GM23338 (cell line): ENCODE data around the gene KLHL22. TPM values are rescaled to one million over a fixed set of nuclear protein-coding genes. Genes with fewer than 3 reads are reported as not detected.

Experiments
- ATAC-seq: fragments of 200-7000 bp; cut with Tn5 transposase; 3 replicates; pipeline ENCODE4 v1.9.1; 2020
- DNase-seq: peaks from one replicate; pipeline ENCODE4 v3.0.0-alpha.2; 2015; ENCODE audit warnings: low spot score
- H2AFZ ChIP-seq: fragments of 200-600 bp; sonication (generic); 2 replicates; pipeline ENCODE4 v1.8.0; 2016; ENCODE audit warnings: antibody characterized with exemption, mild to moderate bottlenecking, moderate library complexity
- H3F3A ChIP-seq: fragments of 200-600 bp; sonication (generic); replicated peaks from 2 replicates; pipeline ENCODE4 v1.8.0; 2017; ENCODE audit warnings: antibody characterized with exemption, mixed run types, low read depth
- H3K27ac ChIP-seq: fragments of 200-600 bp; sonication (generic); 2 replicates; pipeline ENCODE4 v1.6.1; 2016; ENCODE audit warnings: low read depth
- H3K27me3 ChIP-seq: fragments of 200-600 bp; sonication (generic); 2 replicates; pipeline ENCODE4 v1.8.0; 2016; ENCODE audit warnings: mild to moderate bottlenecking, mixed run types, moderate library complexity; ENCODE audit not compliant: insufficient read depth
- H3K36me3 ChIP-seq: fragments of 200-600 bp; sonication (generic); 2 replicates; pipeline ENCODE4 v1.8.0; 2016; ENCODE audit warnings: mild to moderate bottlenecking; ENCODE audit not compliant: insufficient read depth
- H3K4me1 ChIP-seq: fragments of 200-600 bp; sonication (generic); 2 replicates; pipeline ENCODE4 v1.8.0; 2016; ENCODE audit warnings: mild to moderate bottlenecking, moderate library complexity; ENCODE audit not compliant: insufficient read depth
- H3K4me2 ChIP-seq: fragments of 200-600 bp; sonication (generic); 2 replicates; pipeline ENCODE4 v1.7.1; 2017; ENCODE audit warnings: mixed run types
- H3K4me3 ChIP-seq: fragments of 200-600 bp; sonication (generic); 2 replicates; pipeline ENCODE4 v1.6.1; 2016; ENCODE audit warnings: mixed run types
- H3K79me2 ChIP-seq: fragments of 200-600 bp; sonication (generic); replicated peaks from 2 replicates; pipeline ENCODE4 v1.8.0; 2017; ENCODE audit warnings: mild to moderate bottlenecking; ENCODE audit not compliant: insufficient read depth
- H3K9me2 ChIP-seq: fragments of 200-600 bp; sonication (generic); 2 replicates; pipeline ENCODE4 v1.8.0; 2017; ENCODE audit not compliant: insufficient read depth
- H4K20me1 ChIP-seq: fragments of 200-600 bp; sonication (generic); replicated peaks from 2 replicates; pipeline ENCODE4 v1.8.0; 2017; ENCODE audit warnings: mild to moderate bottlenecking; ENCODE audit not compliant: insufficient read depth
- H3K27ac Mint-ChIP-seq: 2 replicates; pipeline ENCODE4 v1.8.0; 2020; ENCODE audit warnings: inconsistent platforms, mild to moderate bottlenecking, moderate library complexity, mixed read lengths
- H3K27me3 Mint-ChIP-seq: 3 replicates; pipeline ENCODE4 v1.8.0; 2022; ENCODE audit warnings: low read depth, mild to moderate bottlenecking, moderate library complexity, mixed read lengths, inconsistent platforms; ENCODE audit not compliant: insufficient read depth, poor library complexity
- H3K36me3 Mint-ChIP-seq: 3 replicates; pipeline ENCODE4 v1.8.0; 2021; ENCODE audit warnings: low read depth, mild to moderate bottlenecking, inconsistent platforms, moderate library complexity, mixed read lengths
- H3K4me1 Mint-ChIP-seq: 3 replicates; pipeline ENCODE4 v1.8.0; 2020; ENCODE audit warnings: mild to moderate bottlenecking, inconsistent platforms, mixed read lengths
- H3K4me3 Mint-ChIP-seq: 3 replicates; pipeline ENCODE4 v1.8.0; 2021; ENCODE audit warnings: moderate library complexity, mild to moderate bottlenecking, inconsistent platforms, mixed read lengths
- H3K9me3 Mint-ChIP-seq: 3 replicates; pipeline ENCODE4 v1.8.0; 2020; ENCODE audit warnings: moderate library complexity, mild to moderate bottlenecking, inconsistent platforms, mixed read lengths
- CTCF ChIP-seq, 2 experiments: fragments of 200-600 bp in 1 of 2; sonication (generic) in 1 of 2; conservative IDR thresholded peaks; 2 replicates each; pipeline versions ENCODE4 v1.5.1 to v1.6.1; 2016 to 2017; ENCODE audit warnings: antibody characterized with exemption in 2 of 2, low read depth in 2 of 2, mild to moderate bottlenecking in 2 of 2, moderate library complexity in 1 of 2
- EZH2 ChIP-seq: fragments of 200-600 bp; sonication (generic); IDR thresholded peaks from one replicate; pipeline ENCODE4 v1.8.0; 2017; ENCODE audit warnings: antibody characterized with exemption, mild to moderate bottlenecking, low read depth; ENCODE audit not compliant: unreplicated experiment
- ZNF114 ChIP-seq: fragments of 250-450 bp; sonication (Bioruptor Pico); IDR thresholded peaks from 2 replicates; pipeline ENCODE4 v1.5.0; 2020; ENCODE audit warnings: mild to moderate bottlenecking, moderate library complexity
- ZNF331 ChIP-seq: fragments of 250-450 bp; sonication (Bioruptor Pico); IDR thresholded peaks from 2 replicates; pipeline ENCODE4 v1.5.0; 2020; ENCODE audit warnings: low read depth, mild to moderate bottlenecking, moderate library complexity
- ZNF462 ChIP-seq: fragments of 250-450 bp; sonication (Bioruptor Pico); IDR thresholded peaks from 2 replicates; pipeline ENCODE4 v1.5.0; 2020; ENCODE audit warnings: mild to moderate bottlenecking, moderate library complexity
- polyA plus RNA-seq: library from polyadenylated mRNA; unstranded; fragments of >200 nt; fragmentation: Nextera tagmentation; extraction: Ambion mirVana; gene quantifications from 2 replicates; pipeline ENCODE4 v1.2.1, GENCODE V29; 2016
- total RNA-seq: library from RNA; depleted of rRNA; stranded (reverse); fragments of >200 nt; shearing (Covaris generic); gene quantifications from 2 replicates; pipeline ENCODE4 v1.2.3, GENCODE V29; 2014

Gene KLHL22
- total and polyA plus RNA-seq, 2 experiments from 2014 or later = 2.4 to 16.0 TPM

- Histone ChIP-seq H3K4me1 (peaks cover 4% of the 10 kb centered on the region; the same call in 1 of the 2 replicates), H3K27ac (no peak overlapping the region), H3K4me3 (no peak overlapping the region), H3K36me3 (no peaks in the 10 kb centered on the region), H3K4me2 (no peak overlapping the region), H3K9me2 (no peaks in the 10 kb centered on the region), H2AFZ (no peak overlapping the region), H4K20me1 (peaks cover 8% of the 10 kb centered on the region; the same call in 1 of the 2 replicates), H3K27me3 (peaks cover 98% of the 10 kb centered on the region), H3K79me2 (peaks cover 9% of the 10 kb centered on the region), H3F3A (0 out of 2 replicates have a peak, but pooled peaks cover 10% of the 10 kb centered on the region)
- H3K27ac Mint-ChIP-seq = no peak overlapping the region
- peaks cover 90% of the 10 kb centered on the region for H3K27me3 Mint-ChIP-seq
- TF ChIP-seq CTCF (conservative IDR thresholded peaks at IDR 0.05; ENCODE audit: low read depth in 2 of 2) (no peak), ZNF462 (CRISPR knock-in tag) (no peak), ZNF114 (no peak), EZH2 (no peak), ZNF331 (CRISPR knock-in tag) (no peak)
- peaks cover 7% of the 10 kb centered on the region; the same call in 2 of the 3 replicates for H3K36me3 Mint-ChIP-seq
- DNase-seq (no peak), ATAC-seq (no peak)
- H3K4me1 Mint-ChIP-seq = peaks cover 10% of the 10 kb centered on the region
- no peaks in the 10 kb centered on the region; the same call in none of the 3 replicates for H3K9me3 Mint-ChIP-seq
- H3K4me3 Mint-ChIP-seq = 0 out of 3 replicates have a peak overlapping the region, but pooled peaks have one; percentile 65
Measured at GRCh38 chr22:20432244-20432686, 63.3 kb downstream of the KLHL22 start.
